GM12891 (cell line): ENCODE measurements around the gene TMEM263.

ENCODE experiments used
- DNase-seq: peaks from one replicate; pipeline ENCODE4 v3.0.0; 2011; ENCODE audit warnings: low spot score; ENCODE audit not compliant: insufficient read length
- FAIRE-seq: peaks from 2 replicates; lab custom pipeline; 2011; peaks lifted over from hg19 to GRCh38; lab: Jason Lieb, UNC
- PAX5 ChIP-seq: IDR thresholded peaks from 2 replicates; pipeline ENCODE4 v1.6.1; 2011; ENCODE audit warnings: low read length, moderate library complexity, mild to moderate bottlenecking; ENCODE audit not compliant: insufficient read depth, severe bottlenecking
- POLR2A ChIP-seq: IDR thresholded peaks from 2 replicates; pipeline ENCODE4 v1.6.1; 2011; ENCODE audit warnings: low read depth, low read length, control low read depth
- POLR2AphosphoS5 ChIP-seq: IDR thresholded peaks from 2 replicates; pipeline ENCODE4 v1.6.1; 2011; ENCODE audit warnings: low read depth, low read length, control low read depth
- POU2F2 ChIP-seq: IDR thresholded peaks from 2 replicates; pipeline ENCODE4 v1.6.1; 2011; ENCODE audit warnings: low read depth, mild to moderate bottlenecking, control low read depth, low read length, moderate library complexity
- SPI1 ChIP-seq: IDR thresholded peaks from 2 replicates; pipeline ENCODE4 v1.6.1; 2011; ENCODE audit warnings: low read depth, low read length, control low read depth
- TAF1 ChIP-seq: IDR thresholded peaks from 2 replicates; pipeline ENCODE4 v1.6.1; 2011; ENCODE audit warnings: low read depth, low read length, control low read depth

The TMEM263 gene

GRCh38 chr12:107012736-107013425, 57.2 kb downstream of the TMEM263 start:
- DNase-seq (no peak), FAIRE-seq (no peak)
- TF ChIP-seq PAX5 (no peak), POLR2AphosphoS5 (no peak), POU2F2 (no peak), SPI1 (no peak), TAF1 (no peak), POLR2A (no peak)

DNA sequence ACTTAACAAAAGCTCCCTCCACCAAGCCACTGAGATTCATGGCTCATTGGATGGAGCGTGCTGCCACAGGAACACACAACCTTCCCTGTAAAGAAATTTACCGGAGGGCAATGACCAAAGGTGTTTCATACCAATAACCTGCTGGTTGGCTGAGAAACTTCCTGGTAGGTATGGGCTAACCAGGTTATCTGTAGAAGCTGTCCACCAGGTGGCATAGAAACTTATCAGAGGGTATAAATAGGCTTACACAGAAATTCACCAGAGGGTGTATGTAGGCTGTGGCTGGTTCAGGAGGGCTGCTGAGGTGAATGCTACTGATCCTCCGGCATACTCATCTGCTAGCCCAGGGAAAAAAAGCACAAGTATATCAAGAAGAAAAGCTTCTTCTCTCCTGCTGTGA, 58.3 kb downstream of the TMEM263 start:
- TF ChIP-seq POU2F2 (no peak), SPI1 (no peak), TAF1 (no peak), PAX5 (no peak), POLR2AphosphoS5 (no peak), POLR2A (no peak)
- FAIRE-seq (no peak), DNase-seq (no peak)

DNA sequence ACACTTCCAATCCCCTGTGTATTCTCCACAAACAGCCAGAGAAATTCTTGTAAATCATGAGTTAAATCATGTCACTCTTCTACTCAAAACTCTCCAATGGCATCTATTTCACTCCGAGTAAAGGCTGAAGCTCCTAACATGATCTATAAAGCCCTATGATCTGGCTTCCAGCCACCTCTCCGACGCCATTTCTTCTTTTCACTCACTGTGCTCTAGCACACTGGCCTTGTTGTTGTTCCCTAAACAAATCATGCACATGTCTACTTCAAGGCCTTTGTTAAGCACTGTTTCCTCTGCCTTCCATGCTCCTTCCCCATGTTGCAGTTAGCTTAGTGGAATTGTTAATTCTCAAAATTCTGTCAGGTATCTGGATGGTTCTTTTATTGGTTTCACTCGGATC, 61.3 kb downstream of the TMEM263 start:
- TF ChIP-seq TAF1: no peak
- no peak for TF ChIP-seq SPI1
- TF ChIP-seq POU2F2: no peak
- no peak for TF ChIP-seq POLR2A
- TF ChIP-seq POLR2AphosphoS5: no peak
- TF ChIP-seq PAX5: no peak
- no peak for DNase-seq
- no peak for FAIRE-seq

DNA sequence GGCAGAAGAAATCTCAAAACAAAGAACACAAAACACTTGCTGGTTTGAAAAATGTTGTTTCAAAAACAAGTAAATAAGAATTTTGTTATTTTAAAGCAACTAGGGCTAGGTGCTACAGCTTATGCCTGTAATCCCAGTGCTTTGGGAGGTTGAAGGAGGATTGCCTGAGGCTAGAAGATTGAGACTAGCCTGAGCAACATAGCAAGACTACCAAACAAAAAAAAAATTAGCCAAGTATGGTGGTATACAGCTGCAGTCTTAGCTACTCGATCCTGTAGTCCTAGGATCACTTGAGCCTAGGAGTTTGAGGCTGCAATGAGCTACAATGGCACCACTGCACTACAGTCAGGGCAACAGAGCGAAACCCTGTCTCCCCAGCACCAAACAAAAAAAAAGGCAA, 63.8 kb downstream of the TMEM263 start:
- FAIRE-seq (no peak), DNase-seq (no peak)
- no peak for TF ChIP-seq TAF1
- no peak for TF ChIP-seq POLR2A
- TF ChIP-seq POLR2AphosphoS5: no peak
- TF ChIP-seq SPI1: no peak
- no peak for TF ChIP-seq PAX5
